ENCODE measurements around the gene TSSC4.

Gene TSSC4

DNA sequence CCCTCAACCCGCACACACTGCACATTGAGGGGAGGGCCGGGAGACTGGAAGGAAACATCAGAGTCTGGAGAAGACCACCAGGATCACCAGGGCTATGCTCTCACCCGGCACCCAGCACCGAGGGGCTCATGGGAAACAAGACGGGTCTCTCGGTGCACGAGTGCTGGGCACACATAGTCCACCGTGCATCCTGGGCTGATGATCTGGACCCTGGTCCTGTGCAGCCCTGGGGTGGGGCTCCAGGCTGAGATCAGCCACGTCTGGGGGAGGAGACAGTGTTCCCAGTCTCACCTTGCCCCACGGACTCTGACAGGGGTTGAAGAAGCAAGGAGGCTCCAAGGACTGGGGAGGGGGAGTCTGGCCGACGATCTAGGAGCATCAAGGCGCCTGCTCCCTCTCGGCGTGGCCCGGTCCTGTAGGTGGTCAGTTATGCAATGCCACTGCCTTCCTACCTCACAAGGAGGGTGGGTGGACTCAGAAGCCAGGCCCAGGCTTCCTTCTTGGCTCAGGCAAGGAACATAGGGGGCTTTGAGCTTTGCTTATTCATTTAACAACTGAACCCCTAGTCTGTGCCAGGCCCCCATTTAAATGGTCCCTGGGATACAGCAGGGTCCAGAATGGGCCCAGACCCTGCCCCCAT, 34.9 kb upstream of the TSSC4 start:
- Histone ChIP-seq H3K36me3 (ENCODE audit: insufficient read depth, low read length) (no peaks in the 10 kb centered on the region), H3K4me1 (ENCODE audit: insufficient read depth, low read length, severe bottlenecking) (no peaks in the 10 kb centered on the region), H2AFZ (ENCODE audit: low read length) (no peak overlapping the region), H3K9ac (ENCODE audit: low read length) (no peak overlapping the region), H3K9me3 (ENCODE audit: low read length) (no peaks in the 10 kb centered on the region), H3K9me2 (ENCODE audit: low read depth, low read length) (no peaks in the 10 kb centered on the region), H3F3A (ENCODE audit: insufficient read depth, low read length) (no peaks in the 10 kb centered on the region), H3K79me2 (ENCODE audit: insufficient read depth, low read length) (no peaks in the 10 kb centered on the region), H3K4me3 (ENCODE audit: low read depth, low read length, poor library complexity, severe bottlenecking) (no peak overlapping the region), H3K4me2 (ENCODE audit: low read length) (no peak overlapping the region), H3K27ac (ENCODE audit: low read depth, low read length, poor library complexity, severe bottlenecking) (no peak overlapping the region), H3K27me3 (ENCODE audit: insufficient read depth, low read length) (0 out of 2 replicates have a peak, but pooled peaks cover 3% of the 10 kb centered on the region), H4K20me1 (ENCODE audit: insufficient read depth, low read length) (no peaks in the 10 kb centered on the region)
- TF ChIP-seq, protein P1, sequence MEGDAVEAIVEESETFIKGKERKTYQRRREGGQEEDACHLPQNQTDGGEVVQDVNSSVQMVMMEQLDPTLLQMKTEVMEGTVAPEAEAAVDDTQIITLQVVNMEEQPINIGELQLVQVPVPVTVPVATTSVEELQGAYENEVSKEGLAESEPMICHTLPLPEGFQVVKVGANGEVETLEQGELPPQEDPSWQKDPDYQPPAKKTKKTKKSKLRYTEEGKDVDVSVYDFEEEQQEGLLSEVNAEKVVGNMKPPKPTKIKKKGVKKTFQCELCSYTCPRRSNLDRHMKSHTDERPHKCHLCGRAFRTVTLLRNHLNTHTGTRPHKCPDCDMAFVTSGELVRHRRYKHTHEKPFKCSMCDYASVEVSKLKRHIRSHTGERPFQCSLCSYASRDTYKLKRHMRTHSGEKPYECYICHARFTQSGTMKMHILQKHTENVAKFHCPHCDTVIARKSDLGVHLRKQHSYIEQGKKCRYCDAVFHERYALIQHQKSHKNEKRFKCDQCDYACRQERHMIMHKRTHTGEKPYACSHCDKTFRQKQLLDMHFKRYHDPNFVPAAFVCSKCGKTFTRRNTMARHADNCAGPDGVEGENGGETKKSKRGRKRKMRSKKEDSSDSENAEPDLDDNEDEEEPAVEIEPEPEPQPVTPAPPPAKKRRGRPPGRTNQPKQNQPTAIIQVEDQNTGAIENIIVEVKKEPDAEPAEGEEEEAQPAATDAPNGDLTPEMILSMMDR (IDR thresholded peaks at IDR 0.05; ENCODE audit: low read length) = no peak
- no peak for TF ChIP-seq EZH2 (IDR thresholded peaks at IDR 0.05; ENCODE audit: borderline replicate concordance, low read length)

GRCh38 chr11:2366276-2366675, 34.3 kb upstream of the TSSC4 start:
- Histone ChIP-seq H2AFZ (ENCODE audit: low read length) (no peak overlapping the region), H3K79me2 (ENCODE audit: insufficient read depth, low read length) (no peaks in the 10 kb centered on the region), H3K9ac (ENCODE audit: low read length) (no peak overlapping the region), H3K9me2 (ENCODE audit: low read depth, low read length) (no peaks in the 10 kb centered on the region), H3K4me3 (ENCODE audit: low read depth, low read length, poor library complexity, severe bottlenecking) (no peak overlapping the region), H3K36me3 (ENCODE audit: insufficient read depth, low read length) (no peaks in the 10 kb centered on the region), H3K4me1 (ENCODE audit: insufficient read depth, low read length, severe bottlenecking) (no peaks in the 10 kb centered on the region), H3K27ac (ENCODE audit: low read depth, low read length, poor library complexity, severe bottlenecking) (no peak overlapping the region), H3F3A (ENCODE audit: insufficient read depth, low read length) (no peaks in the 10 kb centered on the region), H3K27me3 (ENCODE audit: insufficient read depth, low read length) (0 out of 2 replicates have a peak, but pooled peaks cover 3% of the 10 kb centered on the region), H4K20me1 (ENCODE audit: insufficient read depth, low read length) (no peaks in the 10 kb centered on the region), H3K9me3 (ENCODE audit: low read length) (no peaks in the 10 kb centered on the region), H3K4me2 (ENCODE audit: low read length) (no peak overlapping the region)
- no peak for TF ChIP-seq EZH2 (IDR thresholded peaks at IDR 0.05; ENCODE audit: borderline replicate concordance, low read length)
- TF ChIP-seq, protein P1 (IDR thresholded peaks at IDR 0.05; ENCODE audit: low read length) = no peak

- H2AFZ ChIP-seq (ENCODE audit: low read length) = no peak overlapping the region
- no peaks in the 10 kb centered on the region for H3K9me2 ChIP-seq (ENCODE audit: low read depth, low read length)
- H4K20me1 ChIP-seq (ENCODE audit: insufficient read depth, low read length) = no peaks in the 10 kb centered on the region
- no peak overlapping the region for H3K27ac ChIP-seq (ENCODE audit: low read depth, low read length, poor library complexity, severe bottlenecking)
- no peaks in the 10 kb centered on the region for H3K9me3 ChIP-seq (ENCODE audit: low read length)
- H3K4me1 ChIP-seq (ENCODE audit: insufficient read depth, low read length, severe bottlenecking) = no peaks in the 10 kb centered on the region
- TF ChIP-seq, protein P1 (IDR thresholded peaks at IDR 0.05; ENCODE audit: low read length) = no peak
- TF ChIP-seq EZH2 (IDR thresholded peaks at IDR 0.05; ENCODE audit: borderline replicate concordance, low read length) = no peak
- H3K9ac ChIP-seq (ENCODE audit: low read length) = no peak overlapping the region
- no peaks in the 10 kb centered on the region for H3K36me3 ChIP-seq (ENCODE audit: insufficient read depth, low read length)
- H3K4me2 ChIP-seq (ENCODE audit: low read length) = no peak overlapping the region
- no peak overlapping the region for H3K4me3 ChIP-seq (ENCODE audit: low read depth, low read length, poor library complexity, severe bottlenecking)
- 0 out of 2 replicates have a peak, but pooled peaks cover 3% of the 10 kb centered on the region for H3K27me3 ChIP-seq (ENCODE audit: insufficient read depth, low read length)
- H3F3A ChIP-seq (ENCODE audit: insufficient read depth, low read length) = no peaks in the 10 kb centered on the region
- H3K79me2 ChIP-seq (ENCODE audit: insufficient read depth, low read length) = no peaks in the 10 kb centered on the region
Measured at GRCh38 chr11:2366733-2367132, 33.8 kb upstream of the TSSC4 start.
